Measurements from ENCODE around the gene INPP5A.

INPP5A gene

DNA sequence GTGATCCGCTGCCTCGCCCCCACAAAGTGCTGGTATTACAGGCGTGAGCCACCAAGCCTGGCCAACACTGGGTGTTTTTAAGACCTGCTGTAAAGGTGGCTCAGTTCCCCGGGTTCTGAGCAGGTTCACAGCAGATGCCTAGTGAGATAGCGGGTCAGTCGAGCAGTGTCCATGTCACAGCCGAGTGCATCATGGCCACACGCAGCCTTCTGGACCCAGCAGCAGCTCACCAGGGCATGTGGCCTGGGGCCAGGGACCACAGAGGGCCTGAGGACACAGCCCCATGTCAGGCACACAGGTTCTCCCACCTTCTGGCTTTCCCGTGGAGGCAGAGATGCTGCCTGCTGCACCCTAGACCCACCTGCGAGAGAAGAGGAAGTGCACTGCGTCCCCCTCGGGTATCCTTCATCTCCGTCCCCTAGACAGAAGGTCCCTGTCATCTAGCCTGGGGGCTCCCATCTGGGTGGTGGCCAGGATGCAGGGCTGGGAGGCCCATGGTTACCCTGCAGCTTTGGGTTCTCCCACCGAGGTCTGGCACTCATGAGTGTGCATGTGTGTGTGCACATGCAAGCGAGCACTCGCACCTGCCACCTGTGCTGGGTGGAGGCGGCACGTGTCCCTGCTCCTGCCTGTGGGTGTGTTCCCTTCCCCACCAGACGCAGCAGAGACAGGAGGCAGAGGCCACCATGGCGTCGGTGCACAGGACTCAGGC is 149.8 kb downstream of the INPP5A start:
- no peaks in the 10 kb centered on the region for H3K36me3 ChIP-seq (replicated peaks; ENCODE audit: insufficient read depth, low read length)
- no peak overlapping the region for H2AFZ ChIP-seq (ENCODE audit: low read length)
- no peaks in the 10 kb centered on the region for H3F3A ChIP-seq (ENCODE audit: insufficient read depth, low read length)
- DNase-seq: no peak
- no peaks in the 10 kb centered on the region for H3K9me3 ChIP-seq (replicated peaks; ENCODE audit: insufficient read depth, low read length)
- TF ChIP-seq EZH2phosphoT487 (IDR thresholded peaks at IDR 0.05; ENCODE audit: low read length): no peak
- TF ChIP-seq EZH2 (optimal IDR thresholded peaks at IDR 0.05; ENCODE audit: low read depth, low read length): no peak
- TF ChIP-seq, protein P1, sequence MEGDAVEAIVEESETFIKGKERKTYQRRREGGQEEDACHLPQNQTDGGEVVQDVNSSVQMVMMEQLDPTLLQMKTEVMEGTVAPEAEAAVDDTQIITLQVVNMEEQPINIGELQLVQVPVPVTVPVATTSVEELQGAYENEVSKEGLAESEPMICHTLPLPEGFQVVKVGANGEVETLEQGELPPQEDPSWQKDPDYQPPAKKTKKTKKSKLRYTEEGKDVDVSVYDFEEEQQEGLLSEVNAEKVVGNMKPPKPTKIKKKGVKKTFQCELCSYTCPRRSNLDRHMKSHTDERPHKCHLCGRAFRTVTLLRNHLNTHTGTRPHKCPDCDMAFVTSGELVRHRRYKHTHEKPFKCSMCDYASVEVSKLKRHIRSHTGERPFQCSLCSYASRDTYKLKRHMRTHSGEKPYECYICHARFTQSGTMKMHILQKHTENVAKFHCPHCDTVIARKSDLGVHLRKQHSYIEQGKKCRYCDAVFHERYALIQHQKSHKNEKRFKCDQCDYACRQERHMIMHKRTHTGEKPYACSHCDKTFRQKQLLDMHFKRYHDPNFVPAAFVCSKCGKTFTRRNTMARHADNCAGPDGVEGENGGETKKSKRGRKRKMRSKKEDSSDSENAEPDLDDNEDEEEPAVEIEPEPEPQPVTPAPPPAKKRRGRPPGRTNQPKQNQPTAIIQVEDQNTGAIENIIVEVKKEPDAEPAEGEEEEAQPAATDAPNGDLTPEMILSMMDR (IDR thresholded peaks at IDR 0.05; ENCODE audit: low read length): no peak
- H3K27me3 ChIP-seq (replicated peaks; ENCODE audit: insufficient read depth, low read length): no peaks in the 10 kb centered on the region
- H3K27ac ChIP-seq (ENCODE audit: low read length): no peak overlapping the region
- H3K4me1 ChIP-seq (ENCODE audit: low read length): no peaks in the 10 kb centered on the region
- H3K9ac ChIP-seq (ENCODE audit: low read length): no peak overlapping the region
- no peaks in the 10 kb centered on the region for H3K79me2 ChIP-seq (ENCODE audit: low read length)
- no peak overlapping the region for H3K4me3 ChIP-seq (ENCODE audit: low read length)
- H3K9me2 ChIP-seq (replicated peaks; ENCODE audit: insufficient read depth, low read length): no peaks in the 10 kb centered on the region
- no peaks in the 10 kb centered on the region for H4K20me1 ChIP-seq (ENCODE audit: insufficient read depth, low read length)
- no peak overlapping the region for H3K4me2 ChIP-seq (ENCODE audit: low read depth, low read length)

DNA sequence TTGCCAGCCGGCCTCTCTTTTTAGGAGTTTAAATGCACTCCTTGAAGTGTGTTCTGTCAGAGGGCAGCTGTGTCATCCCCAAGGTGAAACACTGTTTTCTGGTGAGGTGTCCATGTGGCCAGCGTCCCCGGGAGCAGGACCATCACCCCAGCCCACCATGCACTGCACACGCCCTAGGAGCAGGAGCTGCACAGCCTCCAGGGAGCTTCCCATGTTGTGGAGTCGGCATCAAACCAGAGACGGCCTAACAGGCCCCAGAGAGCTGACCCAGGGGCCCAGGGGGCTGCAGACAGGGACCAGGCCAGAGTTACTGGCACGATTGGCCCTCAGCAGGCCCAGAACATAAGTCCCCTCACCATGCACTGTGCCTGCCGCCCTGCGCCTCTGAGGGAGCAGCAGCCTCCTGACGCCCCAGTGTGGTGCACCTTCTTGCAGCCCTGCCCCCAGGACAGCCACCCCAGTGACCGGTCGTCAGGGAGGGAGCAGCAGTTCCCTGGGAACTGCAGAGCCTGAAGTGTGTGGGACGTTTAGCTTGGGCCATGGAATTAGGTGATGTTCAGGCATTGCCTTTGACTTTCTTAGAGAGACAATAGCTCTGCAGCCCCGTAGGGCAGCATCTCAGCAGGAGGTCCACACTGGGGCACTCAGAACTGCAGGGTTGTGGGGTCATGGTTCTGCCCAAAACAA is 150.4 kb downstream of the INPP5A start:
- DNase-seq: no peak
- no peaks in the 10 kb centered on the region for H4K20me1 ChIP-seq (ENCODE audit: insufficient read depth, low read length)
- H3K9me3 ChIP-seq (replicated peaks; ENCODE audit: insufficient read depth, low read length): no peaks in the 10 kb centered on the region
- no peaks in the 10 kb centered on the region for H3K9me2 ChIP-seq (replicated peaks; ENCODE audit: insufficient read depth, low read length)
- H3K79me2 ChIP-seq (ENCODE audit: low read length): no peaks in the 10 kb centered on the region
- no peak overlapping the region for H3K4me2 ChIP-seq (ENCODE audit: low read depth, low read length)
- no peak overlapping the region for H3K9ac ChIP-seq (ENCODE audit: low read length)
- H3K4me3 ChIP-seq (ENCODE audit: low read length): no peak overlapping the region
- TF ChIP-seq EZH2phosphoT487 (IDR thresholded peaks at IDR 0.05; ENCODE audit: low read length) (no peak), EZH2 (optimal IDR thresholded peaks at IDR 0.05; ENCODE audit: low read depth, low read length) (no peak)
- TF ChIP-seq, protein P1 (IDR thresholded peaks at IDR 0.05; ENCODE audit: low read length): no peak
- no peak overlapping the region for H3K27ac ChIP-seq (ENCODE audit: low read length)
- no peak overlapping the region for H2AFZ ChIP-seq (ENCODE audit: low read length)
- H3F3A ChIP-seq (ENCODE audit: insufficient read depth, low read length): no peaks in the 10 kb centered on the region
- no peaks in the 10 kb centered on the region for H3K27me3 ChIP-seq (replicated peaks; ENCODE audit: insufficient read depth, low read length)
- H3K4me1 ChIP-seq (ENCODE audit: low read length): no peaks in the 10 kb centered on the region
- H3K36me3 ChIP-seq (replicated peaks; ENCODE audit: insufficient read depth, low read length): no peaks in the 10 kb centered on the region

DNA sequence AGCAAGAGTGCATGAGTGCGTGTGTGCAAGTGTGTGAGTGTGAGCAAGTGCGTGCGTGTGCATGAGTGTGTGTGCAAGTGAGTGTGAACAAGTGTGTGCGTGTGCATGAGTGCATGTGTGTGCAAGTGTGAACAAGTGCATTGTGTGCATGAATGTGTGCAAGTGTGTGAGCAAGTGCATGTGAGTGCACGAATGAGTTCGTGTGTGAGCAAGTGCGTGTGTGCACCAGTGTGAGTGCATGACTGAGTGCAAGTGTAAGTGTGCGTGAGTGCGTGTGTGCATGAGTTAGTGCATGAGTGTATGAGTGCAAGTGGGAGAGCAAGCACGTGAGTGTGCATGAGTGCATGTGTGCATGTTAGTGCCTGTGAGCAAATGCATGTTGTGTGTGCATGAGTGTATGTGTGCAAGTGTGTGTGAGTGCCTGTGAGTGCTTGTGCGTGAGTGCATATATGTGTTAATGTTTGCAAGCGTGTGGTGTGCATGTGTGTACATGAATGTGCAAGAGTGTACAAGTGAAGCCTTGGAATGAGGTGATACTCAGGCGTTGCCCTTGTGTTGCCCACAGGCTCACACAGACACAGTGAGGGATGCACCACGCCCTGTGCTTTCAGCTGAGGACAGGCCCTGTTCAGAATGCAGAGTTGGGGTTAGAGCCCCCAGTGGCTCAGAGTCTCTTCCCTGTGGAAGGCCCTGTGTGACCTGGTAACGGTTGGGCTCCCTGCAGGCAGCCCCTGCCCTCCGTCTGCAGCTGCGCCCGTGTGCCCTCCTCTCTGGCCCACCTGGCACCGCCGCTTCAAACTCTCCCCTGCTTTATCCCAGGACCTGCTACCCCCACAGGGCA is 151.2 kb downstream of the INPP5A start:
- TF ChIP-seq EZH2 (optimal IDR thresholded peaks at IDR 0.05; ENCODE audit: low read depth, low read length) (no peak), EZH2phosphoT487 (IDR thresholded peaks at IDR 0.05; ENCODE audit: low read length) (no peak)
- TF ChIP-seq, protein P1 (IDR thresholded peaks at IDR 0.05; ENCODE audit: low read length): no peak
- no peaks in the 10 kb centered on the region for H3K9me3 ChIP-seq (replicated peaks; ENCODE audit: insufficient read depth, low read length)
- H3K27me3 ChIP-seq (replicated peaks; ENCODE audit: insufficient read depth, low read length): no peaks in the 10 kb centered on the region
- H2AFZ ChIP-seq (ENCODE audit: low read length): no peak overlapping the region
- no peaks in the 10 kb centered on the region for H3F3A ChIP-seq (ENCODE audit: insufficient read depth, low read length)
- H3K4me3 ChIP-seq (ENCODE audit: low read length): no peak overlapping the region
- no peak overlapping the region for H3K4me2 ChIP-seq (ENCODE audit: low read depth, low read length)
- no peaks in the 10 kb centered on the region for H3K79me2 ChIP-seq (ENCODE audit: low read length)
- H3K36me3 ChIP-seq (replicated peaks; ENCODE audit: insufficient read depth, low read length): no peaks in the 10 kb centered on the region
- no peaks in the 10 kb centered on the region for H4K20me1 ChIP-seq (ENCODE audit: insufficient read depth, low read length)
- no peak overlapping the region for H3K9ac ChIP-seq (ENCODE audit: low read length)
- H3K4me1 ChIP-seq (ENCODE audit: low read length): no peaks in the 10 kb centered on the region
- H3K27ac ChIP-seq (ENCODE audit: low read length): no peak overlapping the region
- no peak for DNase-seq
- H3K9me2 ChIP-seq (replicated peaks; ENCODE audit: insufficient read depth, low read length): no peaks in the 10 kb centered on the region
